ENCODE measurements around the gene COPS2. TPM values are rescaled to one million over a fixed set of nuclear protein-coding genes. Genes with fewer than 3 reads are reported as not detected.

Gene COPS2
- polyA plus RNA-seq, 1 experiment = 135 TPM

DNA sequence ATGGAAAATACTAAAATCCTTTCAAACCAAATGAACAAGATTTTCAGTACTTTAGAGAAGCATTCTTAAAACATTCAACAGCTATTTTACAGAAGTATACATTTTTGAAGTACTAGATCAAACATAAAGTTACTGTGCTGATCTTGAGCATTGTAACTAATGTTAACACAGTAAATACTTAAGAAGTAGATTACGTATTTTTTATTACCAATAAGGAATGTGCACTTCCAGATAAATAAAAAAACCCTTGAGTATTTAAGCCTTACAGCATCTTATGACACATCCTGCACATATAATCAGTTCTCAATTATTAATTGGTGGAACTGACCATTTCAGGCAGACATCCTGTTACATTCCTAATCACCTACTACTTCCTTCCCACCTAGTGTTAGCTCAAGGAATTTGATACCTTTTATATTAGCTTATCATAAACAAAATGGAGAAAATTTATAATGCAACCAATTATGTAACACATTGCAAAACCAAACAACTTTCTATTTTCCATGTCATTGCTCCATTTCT, 32.8 kb downstream of the COPS2 start:
- Histone ChIP-seq H3K9me3 (ENCODE audit: control insufficient read depth, insufficient read depth, low read length) (no peaks in the 10 kb centered on the region), H3K4me3 (ENCODE audit: low read depth, low read length) (no peak overlapping the region), H3K27me3 (ENCODE audit: control insufficient read depth, insufficient read depth, low read length) (no peaks in the 10 kb centered on the region), H3K27ac (ENCODE audit: low read depth, low read length) (no peak overlapping the region)
- no peak for DNase-seq (ENCODE audit: low read depth, low spot score)
- TF ChIP-seq, protein P1, sequence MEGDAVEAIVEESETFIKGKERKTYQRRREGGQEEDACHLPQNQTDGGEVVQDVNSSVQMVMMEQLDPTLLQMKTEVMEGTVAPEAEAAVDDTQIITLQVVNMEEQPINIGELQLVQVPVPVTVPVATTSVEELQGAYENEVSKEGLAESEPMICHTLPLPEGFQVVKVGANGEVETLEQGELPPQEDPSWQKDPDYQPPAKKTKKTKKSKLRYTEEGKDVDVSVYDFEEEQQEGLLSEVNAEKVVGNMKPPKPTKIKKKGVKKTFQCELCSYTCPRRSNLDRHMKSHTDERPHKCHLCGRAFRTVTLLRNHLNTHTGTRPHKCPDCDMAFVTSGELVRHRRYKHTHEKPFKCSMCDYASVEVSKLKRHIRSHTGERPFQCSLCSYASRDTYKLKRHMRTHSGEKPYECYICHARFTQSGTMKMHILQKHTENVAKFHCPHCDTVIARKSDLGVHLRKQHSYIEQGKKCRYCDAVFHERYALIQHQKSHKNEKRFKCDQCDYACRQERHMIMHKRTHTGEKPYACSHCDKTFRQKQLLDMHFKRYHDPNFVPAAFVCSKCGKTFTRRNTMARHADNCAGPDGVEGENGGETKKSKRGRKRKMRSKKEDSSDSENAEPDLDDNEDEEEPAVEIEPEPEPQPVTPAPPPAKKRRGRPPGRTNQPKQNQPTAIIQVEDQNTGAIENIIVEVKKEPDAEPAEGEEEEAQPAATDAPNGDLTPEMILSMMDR (IDR thresholded peaks at IDR 0.05; ENCODE audit: low read depth, low read length) = no peak
- ChIA-PET POLR2A (no interaction called here), CTCF (interaction anchor here (2.0 kb wide), 1 partner anchor 261 kb away, joined by 8 read pairs; no protein-coding TSS in a partner anchor)

DNA sequence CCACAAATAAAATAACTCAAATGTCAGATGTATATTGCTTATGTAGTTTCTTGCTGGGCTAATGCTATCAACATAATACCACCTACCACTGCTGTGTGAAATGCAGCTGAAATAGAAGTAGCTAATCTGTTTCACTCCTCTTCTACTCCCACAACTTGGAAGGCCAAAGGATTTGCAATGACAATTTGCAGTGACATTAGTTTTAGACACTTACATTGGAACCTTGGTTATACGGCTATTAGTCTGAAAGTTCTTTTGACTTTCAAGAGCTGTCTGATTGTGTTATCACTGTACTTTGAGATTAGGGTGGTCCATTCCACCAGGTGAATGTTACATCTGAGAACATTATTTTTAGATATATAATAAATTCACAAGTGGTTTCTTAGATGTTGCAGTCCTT, 33.5 kb downstream of the COPS2 start:
- no peak overlapping the region for H3K4me3 ChIP-seq (ENCODE audit: low read depth, low read length)
- CTCF ChIA-PET = interaction anchor here (2.0 kb wide), 1 partner anchor 260 kb away, joined by 8 read pairs; no protein-coding TSS in a partner anchor
- POLR2A ChIA-PET = no interaction called here

DNA sequence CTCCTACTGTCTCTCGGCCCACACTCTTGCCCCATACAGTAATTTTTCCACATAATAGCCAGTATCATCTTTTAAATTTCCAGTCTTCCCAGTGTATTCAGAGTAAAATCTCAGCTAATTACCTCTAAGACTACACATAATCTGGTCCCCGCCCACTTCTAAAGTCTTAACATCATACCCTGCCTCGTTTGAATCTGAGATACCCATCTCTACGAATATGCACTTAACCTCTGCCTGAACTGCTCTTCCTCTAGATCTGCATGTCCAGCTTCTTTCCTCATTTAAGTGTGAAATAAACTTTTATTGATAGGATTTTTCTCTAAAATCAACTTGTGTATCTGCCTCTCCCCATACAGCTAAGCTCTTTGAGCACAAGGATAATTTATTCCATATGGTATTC, 34.6 kb downstream of the COPS2 start:
- TF ChIP-seq, protein P1 (IDR thresholded peaks at IDR 0.05; ENCODE audit: low read depth, low read length) = no peak
- ChIA-PET CTCF (interaction anchor here (0.9 kb wide), 1 partner anchor 83 kb away, joined by 3 read pairs; no protein-coding TSS in a partner anchor), POLR2A (no interaction called here)
- no peak overlapping the region for H3K27ac ChIP-seq (ENCODE audit: low read depth, low read length)
- no peak for DNase-seq (ENCODE audit: low read depth, low spot score)
- no peaks in the 10 kb centered on the region for H3K27me3 ChIP-seq (ENCODE audit: control insufficient read depth, insufficient read depth, low read length)
- no peak overlapping the region for H3K4me3 ChIP-seq (ENCODE audit: low read depth, low read length)
- no peaks in the 10 kb centered on the region for H3K9me3 ChIP-seq (ENCODE audit: control insufficient read depth, insufficient read depth, low read length)

More for the DNA sequence above, 33.5 kb downstream of the COPS2 start:
- no peaks in the 10 kb centered on the region for H3K27me3 ChIP-seq (ENCODE audit: control insufficient read depth, insufficient read depth, low read length)
- no peaks in the 10 kb centered on the region for H3K9me3 ChIP-seq (ENCODE audit: control insufficient read depth, insufficient read depth, low read length)
- TF ChIP-seq, protein P1 (IDR thresholded peaks at IDR 0.05; ENCODE audit: low read depth, low read length) = no peak
- no peak overlapping the region for H3K27ac ChIP-seq (ENCODE audit: low read depth, low read length)
- no peak for DNase-seq (ENCODE audit: low read depth, low spot score)

DNA sequence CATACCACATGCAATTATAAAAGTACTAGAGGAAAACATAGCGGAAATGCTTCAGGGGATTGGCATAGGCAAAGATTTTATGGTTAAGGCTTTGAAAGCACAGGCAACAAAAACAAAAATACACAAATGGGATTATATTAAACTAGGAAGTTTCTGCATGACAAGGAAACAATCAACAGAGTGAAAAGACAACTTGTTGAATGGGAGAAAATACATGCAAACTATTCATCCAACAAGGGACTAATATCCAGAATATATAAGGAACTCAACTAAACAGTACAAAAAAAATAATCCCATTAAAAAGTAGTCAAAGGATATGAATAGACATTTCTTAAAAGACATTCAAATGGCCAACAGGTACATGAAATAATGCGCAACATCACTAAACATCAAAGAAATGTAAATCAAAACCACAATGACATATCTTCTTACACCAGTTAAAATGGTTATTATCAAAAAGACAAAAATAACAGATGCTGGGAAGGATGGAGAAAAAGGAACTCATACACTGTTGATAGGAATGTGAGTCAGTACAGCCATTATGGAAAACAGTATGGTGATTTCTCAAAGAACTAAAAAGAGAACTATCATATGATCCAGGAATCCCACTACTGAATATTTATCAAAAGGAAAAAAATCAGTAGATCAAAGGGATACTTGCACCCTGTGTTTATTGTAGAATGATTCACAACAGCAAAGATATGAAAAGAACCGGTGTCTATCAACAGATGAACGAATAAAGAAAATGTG, 39.1 kb downstream of the COPS2 start:
- ChIA-PET CTCF (no interaction called here), POLR2A (interaction anchor here (0.6 kb wide), 1 partner anchor 16 kb away, joined by 6 read pairs; no protein-coding TSS in a partner anchor)
- no peaks in the 10 kb centered on the region for H3K27me3 ChIP-seq (ENCODE audit: control insufficient read depth, insufficient read depth, low read length)
- TF ChIP-seq, protein P1 (IDR thresholded peaks at IDR 0.05; ENCODE audit: low read depth, low read length) = no peak
- H3K9me3 ChIP-seq (ENCODE audit: control insufficient read depth, insufficient read depth, low read length) = no peaks in the 10 kb centered on the region
- H3K4me3 ChIP-seq (ENCODE audit: low read depth, low read length) = no peak overlapping the region
- no peak overlapping the region for H3K27ac ChIP-seq (ENCODE audit: low read depth, low read length)
- no peak for DNase-seq (ENCODE audit: low read depth, low spot score)

DNA sequence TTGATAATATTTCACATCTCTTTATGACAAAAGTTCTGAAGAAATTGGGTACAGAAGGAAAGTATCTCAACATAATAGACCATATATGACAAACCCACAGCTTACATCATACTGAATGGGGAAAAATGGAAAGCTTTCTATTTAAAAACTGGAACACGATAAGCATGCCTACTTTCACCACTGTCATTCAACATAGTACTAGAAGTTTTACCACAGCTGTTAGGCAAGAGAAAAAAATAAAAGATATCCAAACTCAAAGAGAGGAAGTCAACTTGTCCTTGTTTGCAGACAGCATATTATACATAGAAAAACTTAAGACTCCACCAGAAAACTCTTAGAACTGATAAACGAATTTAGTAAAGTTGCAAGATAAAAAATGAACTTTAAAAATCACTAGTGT, 40.3 kb downstream of the COPS2 start:
- no peak for DNase-seq (ENCODE audit: low read depth, low spot score)
- no peaks in the 10 kb centered on the region for H3K9me3 ChIP-seq (ENCODE audit: control insufficient read depth, insufficient read depth, low read length)
- H3K27ac ChIP-seq (ENCODE audit: low read depth, low read length) = no peak overlapping the region
- H3K4me3 ChIP-seq (ENCODE audit: low read depth, low read length) = no peak overlapping the region
- CTCF ChIA-PET = no interaction called here
- TF ChIP-seq, protein P1 (IDR thresholded peaks at IDR 0.05; ENCODE audit: low read depth, low read length) = no peak
- no peaks in the 10 kb centered on the region for H3K27me3 ChIP-seq (ENCODE audit: control insufficient read depth, insufficient read depth, low read length)
- POLR2A ChIA-PET = no interaction called here
